H1 (cell line): Measurements from ENCODE around the gene GDPD5. TPM values are rescaled to one million over a fixed set of nuclear protein-coding genes. Genes with fewer than 3 reads are reported as not detected.

Source experiments
- CTCF ChIA-PET: fragments of 300-600 bp; sonication (Branson Sonifier 250); formaldehyde crosslinking; loops from one replicate; lab custom pipeline; 2021; ENCODE audit not compliant: partially characterized antibody; lab: Charles Lee
- POLR2A ChIA-PET: fragments of 300-600 bp; sonication (Branson Sonifier 250); formaldehyde crosslinking; loops from one replicate; lab custom pipeline; 2021; ENCODE audit warnings: inconsistent platforms; ENCODE audit not compliant: partially characterized antibody; lab: Charles Lee
- DNase-seq, 2 experiments: peaks; one replicate each; pipeline versions ENCODE4 v3.0.0 to v3.0.0-alpha.2; 2010 to 2022; ENCODE audit warnings: low spot score in 2 of 2, low read depth in 1 of 2, mixed read lengths in 1 of 2
- FAIRE-seq: peaks from 2 replicates; lab custom pipeline; 2011; peaks lifted over from hg19 to GRCh38; lab: Jason Lieb, UNC
- H2AFZ ChIP-seq: 2 replicates; pipeline ENCODE4 v1.8.1; 2012; ENCODE audit warnings: low read length, inconsistent platforms
- H2AK5ac ChIP-seq: 2 replicates; pipeline ENCODE4 v1.6.1; 2013; ENCODE audit warnings: low read depth, low read length
- H2BK120ac ChIP-seq: replicated peaks from 2 replicates; pipeline ENCODE3; 2013; ENCODE audit warnings: low read depth, low read length, inconsistent platforms
- H2BK12ac ChIP-seq: 2 replicates; pipeline ENCODE4 v1.6.1; 2013; ENCODE audit warnings: low read depth, low read length
- H2BK15ac ChIP-seq: 2 replicates; pipeline ENCODE4 v1.6.1; 2013; ENCODE audit warnings: low read length
- H2BK20ac ChIP-seq: 2 replicates; pipeline ENCODE4 v1.6.1; 2013; ENCODE audit warnings: low read length
- H2BK5ac ChIP-seq: 2 replicates; pipeline ENCODE4 v1.6.1; 2013; ENCODE audit warnings: low read depth, low read length
- H3K14ac ChIP-seq: 2 replicates; pipeline ENCODE4 v1.6.1; 2013; ENCODE audit warnings: inconsistent platforms; ENCODE audit not compliant: insufficient read length
- H3K18ac ChIP-seq: 2 replicates; pipeline ENCODE4 v1.6.1; 2013; ENCODE audit warnings: low read length; ENCODE audit errors: extremely low read depth
- H3K23ac ChIP-seq: 2 replicates; pipeline ENCODE4 v1.6.1; 2013; ENCODE audit warnings: inconsistent platforms; ENCODE audit not compliant: insufficient read length
- H3K23me2 ChIP-seq: 2 replicates; pipeline ENCODE4 v1.6.1; 2013; ENCODE audit warnings: low read depth, low read length
- H3K27ac ChIP-seq: 2 replicates; pipeline ENCODE4 v1.6.1; 2011; ENCODE audit warnings: low read depth, low read length, inconsistent platforms
- H3K27me3 ChIP-seq, 4 experiments: replicated peaks in 1 of 4; 1 replicate in 1 of 4; 2 replicates in 3 of 4; pipeline versions ENCODE4 v1.6.1 to v1.8.1; 2011 to 2013; ENCODE audit warnings: low read length in 3 of 4, mild to moderate bottlenecking in 3 of 4, inconsistent platforms in 2 of 4, mixed read lengths in 2 of 4, moderate library complexity in 1 of 4; ENCODE audit not compliant: control insufficient read depth in 3 of 4, insufficient read depth in 3 of 4; ENCODE audit errors: extremely low read depth in 1 of 4
- H3K36me3 ChIP-seq, 4 experiments: 2 replicates each; pipeline versions ENCODE4 v1.6.1 to v1.8.1; 2011 to 2013; ENCODE audit warnings: mild to moderate bottlenecking in 4 of 4, low read length in 3 of 4, moderate library complexity in 2 of 4, control low read depth in 1 of 4, inconsistent platforms in 1 of 4; ENCODE audit not compliant: insufficient read depth in 4 of 4, control insufficient read depth in 2 of 4
- H3K4ac ChIP-seq: replicated peaks from 2 replicates; pipeline ENCODE3; 2013; ENCODE audit warnings: low read length, low read depth, mixed read lengths, inconsistent platforms; ENCODE audit not compliant: insufficient read length
- H3K4me1 ChIP-seq, 4 experiments: replicated peaks in 1 of 4; 1 replicate in 1 of 4; 2 replicates in 3 of 4; pipeline versions ENCODE4 v1.6.1 to v1.8.1; 2011 to 2013; ENCODE audit warnings: low read length in 3 of 4, inconsistent platforms in 2 of 4, mixed read lengths in 1 of 4; ENCODE audit not compliant: insufficient read depth in 4 of 4, control insufficient read depth in 3 of 4
- H3K4me2 ChIP-seq, 2 experiments: 2 replicates each; pipeline versions ENCODE4 v1.6.1 to v1.8.1; 2011 to 2013; ENCODE audit warnings: low read depth in 2 of 2, low read length in 2 of 2, control low read depth in 1 of 2, inconsistent platforms in 1 of 2, mild to moderate bottlenecking in 1 of 2; ENCODE audit not compliant: insufficient read depth in 1 of 2
- H3K4me3 ChIP-seq, 4 experiments: fragments of 200-600, 300-600 bp in 1 of 4; sonication (generic), shearing (Covaris generic), sonication (Bioruptor Twin) in 1 of 4; 2 replicates each; pipeline versions ENCODE4 v1.5.1 to v1.8.1; 2011 to 2016; ENCODE audit warnings: low read length in 4 of 4, low read depth in 3 of 4, control low read depth in 2 of 4, inconsistent platforms in 2 of 4, mild to moderate bottlenecking in 2 of 4, mixed read lengths in 1 of 4, moderate library complexity in 1 of 4; ENCODE audit not compliant: insufficient read depth in 2 of 4; ENCODE audit errors: extremely low read depth in 1 of 4
- H3K56ac ChIP-seq: replicated peaks from 2 replicates; pipeline ENCODE3; 2013; ENCODE audit warnings: low read depth, mild to moderate bottlenecking, mixed read lengths, low read length, inconsistent platforms; ENCODE audit not compliant: insufficient read length
- H3K79me1 ChIP-seq: 2 replicates; pipeline ENCODE4 v1.6.1; 2013; ENCODE audit warnings: low read depth, low read length, control low read depth
- H3K79me2 ChIP-seq, 2 experiments: 2 replicates each; pipeline versions ENCODE4 v1.6.1 to v1.8.1; 2012 to 2013; ENCODE audit warnings: low read length in 2 of 2, mild to moderate bottlenecking in 2 of 2, inconsistent platforms in 1 of 2; ENCODE audit not compliant: insufficient read depth in 2 of 2, control insufficient read depth in 1 of 2
- H3K9ac ChIP-seq, 4 experiments: replicated peaks in 1 of 4; 1 replicate in 1 of 4; 2 replicates in 3 of 4; pipeline versions ENCODE4 v1.6.1 to v1.8.1; 2011 to 2013; ENCODE audit warnings: low read depth in 3 of 4, low read length in 3 of 4, control low read depth in 2 of 4, mild to moderate bottlenecking in 2 of 4, moderate library complexity in 2 of 4, inconsistent platforms in 1 of 4; ENCODE audit errors: extremely low read depth in 1 of 4
- H3K9me3 ChIP-seq, 2 experiments: 2 replicates each; pipeline versions ENCODE4 v1.6.1 to v1.8.1; 2012 to 2013; ENCODE audit warnings: mild to moderate bottlenecking in 2 of 2, moderate library complexity in 2 of 2, control low read depth in 1 of 2, inconsistent platforms in 1 of 2, low read depth in 1 of 2, low read length in 1 of 2, mixed read lengths in 1 of 2; ENCODE audit not compliant: insufficient read depth in 2 of 2
- H4K20me1 ChIP-seq, 2 experiments: replicated peaks in 1 of 2; 2 replicates each; pipeline versions ENCODE3 to v1.8.1; 2011 to 2013; ENCODE audit warnings: inconsistent platforms in 2 of 2, low read length in 2 of 2, mild to moderate bottlenecking in 1 of 2; ENCODE audit not compliant: insufficient read depth in 2 of 2, control insufficient read depth in 1 of 2
- H4K5ac ChIP-seq: 2 replicates; pipeline ENCODE4 v1.6.1; 2013; ENCODE audit warnings: low read length, low read depth, mixed read lengths, inconsistent platforms; ENCODE audit not compliant: insufficient read length
- H4K8ac ChIP-seq: 2 replicates; pipeline ENCODE4 v1.8.0; 2013; ENCODE audit warnings: mild to moderate bottlenecking, moderate library complexity, low read length, inconsistent platforms; ENCODE audit not compliant: insufficient read depth; ENCODE audit errors: extremely low read depth
- H4K91ac ChIP-seq: replicated peaks from 2 replicates; pipeline ENCODE3; 2013; ENCODE audit warnings: low read length, mixed read lengths, inconsistent platforms; ENCODE audit not compliant: insufficient read length
- CBX8 ChIP-seq: fragments of 300-800, 300-1000 bp; sonication (generic); IDR thresholded peaks from 2 replicates; pipeline ENCODE4 v1.7.1; 2016; ENCODE audit warnings: low read depth, low read length, borderline replicate concordance
- EZH2 ChIP-seq: fragments of 200-600 bp; sonication (generic); IDR thresholded peaks from 2 replicates; pipeline ENCODE4 v1.7.1; 2012; ENCODE audit warnings: low read depth, mild to moderate bottlenecking, moderate library complexity, low read length, inconsistent platforms; ENCODE audit not compliant: severe bottlenecking
- FOSL1 ChIP-seq: IDR thresholded peaks from 2 replicates; pipeline ENCODE4 v1.6.1; 2011; ENCODE audit warnings: mild to moderate bottlenecking, low read depth, low read length, moderate library complexity; ENCODE audit not compliant: insufficient read depth
- GTF2F1 ChIP-seq: IDR thresholded peaks from 2 replicates; pipeline ENCODE4 v1.6.1; 2012; ENCODE audit warnings: low read depth, low read length, improper control_type of control experiment, borderline replicate concordance
- HDAC6 ChIP-seq: IDR thresholded peaks from one replicate; pipeline ENCODE4 v1.7.1; 2012; ENCODE audit warnings: low read depth, mild to moderate bottlenecking, inconsistent platforms, low read length, moderate library complexity
- NANOG ChIP-seq: IDR thresholded peaks from 2 replicates; pipeline ENCODE4 v1.6.1; 2011; ENCODE audit warnings: low read length, low read depth, mild to moderate bottlenecking, inconsistent platforms; ENCODE audit not compliant: insufficient read depth, poor library complexity, severe bottlenecking
- RNF2 ChIP-seq: fragments of 200-900, 300-1000 bp; sonication (generic); IDR thresholded peaks from 2 replicates; pipeline ENCODE4 v1.7.1; 2016; ENCODE audit warnings: borderline replicate concordance, low read depth, mild to moderate bottlenecking, antibody characterized with exemption, low read length; ENCODE audit not compliant: poor library complexity, severe bottlenecking; ENCODE audit errors: missing control alignments
- SP2 ChIP-seq: IDR thresholded peaks from 2 replicates; pipeline ENCODE4 v1.6.1; 2012; ENCODE audit warnings: mild to moderate bottlenecking, low read length, inconsistent platforms
- WGBS, 2 experiments: shearing (Covaris generic) in 1 of 2; methylation state at CpG; one replicate each; pipeline versions ENCODE4 v1.1.6 to v1.1.7; 2013 to 2015; ENCODE audit warnings: low lambda C conversion rate in 2 of 2, mixed read lengths in 2 of 2, inconsistent platforms in 1 of 2, low coverage in 1 of 2, missing lambda C conversion rate in 1 of 2; ENCODE audit not compliant: insufficient replicate concordance in 2 of 2, insufficient coverage in 1 of 2, insufficient read length in 1 of 2; ENCODE audit errors: extremely low coverage in 1 of 2, missing lambda C conversion rate in 1 of 2; 5-methylcytosine and 5-hydroxymethylcytosine counted together
- polyA plus RNA-seq, 7 experiments: library from polyadenylated mRNA; depleted of rRNA in 3 of 7; stranded (reverse) in 5 of 7; unstranded in 2 of 7; fragments of >200 nt in 5 of 7; fragments of 200-250 nt in 2 of 7; gene quantifications; 1 replicate in 5 of 7; 2 replicates in 1 of 7; 4 replicates in 1 of 7; pipeline versions ENCODE4 v1.2.1 to v1.2.3, GENCODE V29; 2011 to 2013; ENCODE audit warnings: missing spikeins in 2 of 7, mixed read lengths in 2 of 7
- total RNA-seq: library from RNA; stranded (reverse); fragmentation: NEBNext Ultra II Directional; extraction: Animal tissue kit (Norgen Biotek cat#: 25700); gene quantifications from 2 replicates; pipeline ENCODE4 v1.2.1, GENCODE V29; 2021
- TF ChIP-seq, protein P1 (sequence below): IDR thresholded peaks from 2 replicates; pipeline ENCODE4 v1.6.1; 2011; ENCODE audit warnings: low read length, improper control_type of control experiment

The GDPD5 gene
- total and polyA plus RNA-seq, 2 of the 8 experiments (the other 6 are each of a cell fraction or from before 2014, with no cell fraction given): 7.8 to 8.6 TPM

DNA sequence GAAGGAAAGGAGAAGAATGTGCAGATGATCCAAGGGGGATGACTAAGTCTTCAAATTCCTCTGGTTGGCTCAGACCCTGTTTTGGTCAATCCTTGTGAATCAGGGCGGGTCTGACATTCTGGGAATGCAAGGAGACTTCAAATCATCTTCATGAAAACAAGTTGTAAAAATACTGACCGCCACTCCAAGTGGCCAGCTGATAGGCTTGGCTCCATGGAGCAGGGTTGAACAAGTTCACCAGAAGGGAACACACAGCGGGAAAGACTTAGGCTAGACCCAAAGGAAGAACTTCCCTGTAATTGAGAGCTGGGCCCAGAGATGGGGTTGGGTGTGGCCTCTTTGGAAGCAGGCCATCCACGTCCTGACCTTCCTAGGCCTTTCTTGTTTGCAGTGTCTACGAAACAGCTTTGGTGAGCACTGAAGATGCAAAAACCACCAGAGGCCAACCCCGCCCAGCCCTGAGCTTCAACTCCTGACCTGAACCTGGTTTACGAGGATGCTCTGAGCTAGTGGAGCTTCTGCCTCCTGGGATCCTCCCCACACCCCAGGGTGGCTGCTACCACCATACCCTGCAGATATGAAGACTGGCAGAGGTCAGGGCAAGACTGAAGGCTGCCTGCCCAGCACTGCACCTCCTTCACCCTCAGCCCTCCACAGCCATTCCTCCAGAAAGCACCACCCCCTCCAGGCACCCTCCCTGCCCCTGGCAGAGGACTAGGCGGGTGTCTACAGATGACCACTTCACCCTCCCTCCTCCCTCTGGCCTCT is 26.1 kb downstream of the GDPD5 start:
- POLR2A ChIA-PET: interaction anchor here (0.5 to 0.9 kb wide), 2 partner anchors 34 to 630 kb away, joined by 3 read pairs; no protein-coding TSS in a partner anchor
- Histone ChIP-seq H3K79me1 (no peaks in the 10 kb centered on the region), H2BK20ac (no peak overlapping the region), H3K79me2 (no peaks in the 10 kb centered on the region), H3K27ac (no peak overlapping the region), H4K91ac (no peak overlapping the region), H3K9ac (no peak overlapping the region), H2BK120ac (no peak overlapping the region), H3K4me3 (no peak overlapping the region), H4K5ac (no peak overlapping the region), H2BK5ac (0 out of 2 replicates have a peak overlapping the region, but pooled peaks have one; percentile 49), H3K23me2 (no peaks in the 10 kb centered on the region), H3K27me3 (no peaks in the 10 kb centered on the region), H2AFZ (no peak overlapping the region), H3K4ac (no peak overlapping the region), H3K36me3 (no peaks in the 10 kb centered on the region), H3K9me3 (no peaks in the 10 kb centered on the region), H3K4me1 (peaks cover 0 to 2% (median 0%) of the 10 kb centered on the region in 4 experiments; a peak in 1 of 7 replicates), H3K56ac (no peak overlapping the region), H3K23ac (no peak overlapping the region), H2AK5ac (no peak overlapping the region; the same call in 1 of the 2 replicates), H2BK15ac (no peak overlapping the region), H4K20me1 (no peaks in the 10 kb centered on the region), H3K4me2 (no peak overlapping the region), H2BK12ac (no peak overlapping the region), H4K8ac (no peak overlapping the region), H3K18ac (no peak overlapping the region), H3K14ac (no peak overlapping the region)
- CTCF ChIA-PET: interaction anchor here (0.8 to 21.4 kb wide), 9 partner anchors 11 to 111 kb away, joined by 3 to 176 read pairs (median 4); partner anchors contain the start of gene GDPD5
- 93% methylated on average over 8 of the region's 8 CpGs; no CpG with 5 or more reads in 1 of the 2 experiments for WGBS, 2 experiments
- FAIRE-seq (no peak), DNase-seq (no peak)
- TF ChIP-seq, protein P1, sequence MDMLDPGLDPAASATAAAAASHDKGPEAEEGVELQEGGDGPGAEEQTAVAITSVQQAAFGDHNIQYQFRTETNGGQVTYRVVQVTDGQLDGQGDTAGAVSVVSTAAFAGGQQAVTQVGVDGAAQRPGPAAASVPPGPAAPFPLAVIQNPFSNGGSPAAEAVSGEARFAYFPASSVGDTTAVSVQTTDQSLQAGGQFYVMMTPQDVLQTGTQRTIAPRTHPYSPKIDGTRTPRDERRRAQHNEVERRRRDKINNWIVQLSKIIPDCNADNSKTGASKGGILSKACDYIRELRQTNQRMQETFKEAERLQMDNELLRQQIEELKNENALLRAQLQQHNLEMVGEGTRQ: no peak
- TF ChIP-seq EZH2 (no peak), CBX8 (no peak), RNF2 (no peak), GTF2F1 (no peak), FOSL1 (no peak), NANOG (no peak), HDAC6 (no peak), SP2 (no peak)
